ENCODE results near the gene COQ5.
A peak's percentile ranks its signal among the peaks of the same experiment; 100 is the strongest.

The COQ5 gene

DNA sequence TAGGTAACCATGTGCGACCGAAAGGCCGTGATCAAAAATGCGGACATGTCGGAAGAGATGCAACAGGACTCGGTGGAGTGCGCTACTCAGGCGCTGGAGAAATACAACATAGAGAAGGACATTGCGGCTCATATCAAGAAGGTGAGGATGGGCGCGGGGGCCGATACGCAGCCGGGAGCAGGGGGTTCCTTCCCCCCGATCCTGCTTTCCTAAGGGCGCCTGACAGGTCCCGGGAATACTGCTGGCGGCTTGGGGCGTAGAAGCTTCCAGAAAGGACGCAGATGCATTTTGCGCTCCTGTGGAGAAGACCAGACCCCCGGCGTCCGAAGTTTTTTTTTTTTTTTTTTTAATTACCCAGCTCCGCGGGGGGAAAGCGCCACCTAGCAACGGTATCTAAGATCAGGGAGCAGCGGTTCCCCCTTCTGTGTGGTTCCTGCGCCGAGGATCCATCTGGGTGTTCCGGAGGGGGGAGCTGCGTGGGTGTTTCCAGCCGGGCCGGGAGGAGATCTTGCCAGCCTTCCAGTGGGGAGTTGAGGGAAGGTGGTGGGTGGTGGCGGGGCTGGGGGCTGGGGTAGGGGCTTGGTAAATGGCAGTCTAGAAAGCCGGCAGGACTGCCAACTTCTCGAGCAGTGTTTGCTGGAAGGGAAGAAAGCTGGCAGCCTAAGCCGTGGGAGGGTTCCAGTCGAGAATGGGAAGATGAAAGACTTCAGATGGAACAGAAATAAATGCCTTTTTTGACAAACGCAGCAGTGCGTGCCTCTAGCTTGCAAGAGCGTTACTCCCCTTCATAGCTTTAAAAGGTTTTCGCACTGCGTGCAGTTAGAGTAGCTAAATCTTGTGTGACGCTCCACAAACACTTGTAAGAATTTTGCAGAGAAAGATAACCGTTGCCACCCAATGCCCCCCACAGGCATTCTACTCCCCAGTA, 32.3 kb downstream of the COQ5 start (continued):
- TF ChIP-seq HOXA7 (CRISPR knock-in tag; IDR thresholded peaks at IDR 0.05; ENCODE audit: borderline replicate concordance) (no peak), KLF16 (tag by site-specific recombination; IDR thresholded peaks at IDR 0.05) (no peak), YY2 (tag by site-specific recombination; IDR thresholded peaks at IDR 0.05) (no peak), ZNF311 (tag by site-specific recombination; IDR thresholded peaks at IDR 0.05; ENCODE audit: borderline replicate concordance) (no peak), ZBTB21 (tag by site-specific recombination; IDR thresholded peaks at IDR 0.05) (no peak), ZNF404 (tag by site-specific recombination; IDR thresholded peaks at IDR 0.05) (no peak), ZNF248 (tag by site-specific recombination; IDR thresholded peaks at IDR 0.05) (no peak), ZNF211 (tag by site-specific recombination; IDR thresholded peaks at IDR 0.05; ENCODE audit: low read depth) (no peak), ZNF629 (tag by site-specific recombination; IDR thresholded peaks at IDR 0.05) (no peak), TRIM28 (IDR thresholded peaks at IDR 0.05; ENCODE audit: borderline replicate concordance, low read length) (no peak), ZNF350 (tag by site-specific recombination; IDR thresholded peaks at IDR 0.05) (no peak), GLIS2 (tag by site-specific recombination; IDR thresholded peaks at IDR 0.05) (peak; percentile 51), ZBTB17 (tag by site-specific recombination; IDR thresholded peaks at IDR 0.05) (0 out of 2 replicates have a peak, but pooled peaks have one; percentile 28), ZBTB1 (tag by site-specific recombination; IDR thresholded peaks at IDR 0.05) (no peak), ZNF610 (tag by site-specific recombination; IDR thresholded peaks at IDR 0.05; ENCODE audit: borderline replicate concordance) (no peak), MEIS1 (CRISPR knock-in tag; IDR thresholded peaks at IDR 0.05; ENCODE audit: borderline replicate concordance) (no peak), ZNF391 (tag by site-specific recombination; IDR thresholded peaks at IDR 0.05; ENCODE audit: borderline replicate concordance, low read depth) (no peak), ZNF335 (tag by site-specific recombination; conservative IDR thresholded peaks at IDR 0.05) (peak; percentile 63), ZNF48 (tag by site-specific recombination; IDR thresholded peaks at IDR 0.05) (no peak), ZNF366 (tag by site-specific recombination; conservative IDR thresholded peaks at IDR 0.05) (no peak), FEZF1 (tag by site-specific recombination; IDR thresholded peaks at IDR 0.05) (no peak), BCL11A (tag by site-specific recombination; IDR thresholded peaks at IDR 0.05; ENCODE audit: low read depth) (no peak), KLF10 (tag by site-specific recombination; IDR thresholded peaks at IDR 0.05) (no peak), ZNF623 (tag by site-specific recombination; IDR thresholded peaks at IDR 0.05) (no peak), GLIS1 (tag by site-specific recombination; IDR thresholded peaks at IDR 0.05) (peak; percentile 91), ZNF169 (tag by site-specific recombination; IDR thresholded peaks at IDR 0.05) (no peak)
- TF ChIP-seq, protein P1, sequence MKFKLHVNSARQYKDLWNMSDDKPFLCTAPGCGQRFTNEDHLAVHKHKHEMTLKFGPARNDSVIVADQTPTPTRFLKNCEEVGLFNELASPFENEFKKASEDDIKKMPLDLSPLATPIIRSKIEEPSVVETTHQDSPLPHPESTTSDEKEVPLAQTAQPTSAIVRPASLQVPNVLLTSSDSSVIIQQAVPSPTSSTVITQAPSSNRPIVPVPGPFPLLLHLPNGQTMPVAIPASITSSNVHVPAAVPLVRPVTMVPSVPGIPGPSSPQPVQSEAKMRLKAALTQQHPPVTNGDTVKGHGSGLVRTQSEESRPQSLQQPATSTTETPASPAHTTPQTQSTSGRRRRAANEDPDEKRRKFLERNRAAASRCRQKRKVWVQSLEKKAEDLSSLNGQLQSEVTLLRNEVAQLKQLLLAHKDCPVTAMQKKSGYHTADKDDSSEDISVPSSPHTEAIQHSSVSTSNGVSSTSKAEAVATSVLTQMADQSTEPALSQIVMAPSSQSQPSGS (tag by site-specific recombination; IDR thresholded peaks at IDR 0.05; ENCODE audit: low read depth): no peak
- TF ChIP-seq, protein P2, sequence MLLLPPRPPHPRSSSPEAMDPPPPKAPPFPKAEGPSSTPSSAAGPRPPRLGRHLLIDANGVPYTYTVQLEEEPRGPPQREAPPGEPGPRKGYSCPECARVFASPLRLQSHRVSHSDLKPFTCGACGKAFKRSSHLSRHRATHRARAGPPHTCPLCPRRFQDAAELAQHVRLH (tag by site-specific recombination; IDR thresholded peaks at IDR 0.05): no peak
- TF ChIP-seq, protein P3, sequence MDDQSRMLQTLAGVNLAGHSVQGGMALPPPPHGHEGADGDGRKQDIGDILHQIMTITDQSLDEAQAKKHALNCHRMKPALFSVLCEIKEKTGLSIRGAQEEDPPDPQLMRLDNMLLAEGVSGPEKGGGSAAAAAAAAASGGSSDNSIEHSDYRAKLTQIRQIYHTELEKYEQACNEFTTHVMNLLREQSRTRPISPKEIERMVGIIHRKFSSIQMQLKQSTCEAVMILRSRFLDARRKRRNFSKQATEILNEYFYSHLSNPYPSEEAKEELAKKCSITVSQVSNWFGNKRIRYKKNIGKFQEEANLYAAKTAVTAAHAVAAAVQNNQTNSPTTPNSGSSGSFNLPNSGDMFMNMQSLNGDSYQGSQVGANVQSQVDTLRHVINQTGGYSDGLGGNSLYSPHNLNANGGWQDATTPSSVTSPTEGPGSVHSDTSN (CRISPR knock-in tag; IDR thresholded peaks at IDR 0.05): no peak
- TF ChIP-seq, protein P4, sequence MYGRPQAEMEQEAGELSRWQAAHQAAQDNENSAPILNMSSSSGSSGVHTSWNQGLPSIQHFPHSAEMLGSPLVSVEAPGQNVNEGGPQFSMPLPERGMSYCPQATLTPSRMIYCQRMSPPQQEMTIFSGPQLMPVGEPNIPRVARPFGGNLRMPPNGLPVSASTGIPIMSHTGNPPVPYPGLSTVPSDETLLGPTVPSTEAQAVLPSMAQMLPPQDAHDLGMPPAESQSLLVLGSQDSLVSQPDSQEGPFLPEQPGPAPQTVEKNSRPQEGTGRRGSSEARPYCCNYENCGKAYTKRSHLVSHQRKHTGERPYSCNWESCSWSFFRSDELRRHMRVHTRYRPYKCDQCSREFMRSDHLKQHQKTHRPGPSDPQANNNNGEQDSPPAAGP (tag by site-specific recombination; IDR thresholded peaks at IDR 0.05): no peak
- TF ChIP-seq, protein P5, sequence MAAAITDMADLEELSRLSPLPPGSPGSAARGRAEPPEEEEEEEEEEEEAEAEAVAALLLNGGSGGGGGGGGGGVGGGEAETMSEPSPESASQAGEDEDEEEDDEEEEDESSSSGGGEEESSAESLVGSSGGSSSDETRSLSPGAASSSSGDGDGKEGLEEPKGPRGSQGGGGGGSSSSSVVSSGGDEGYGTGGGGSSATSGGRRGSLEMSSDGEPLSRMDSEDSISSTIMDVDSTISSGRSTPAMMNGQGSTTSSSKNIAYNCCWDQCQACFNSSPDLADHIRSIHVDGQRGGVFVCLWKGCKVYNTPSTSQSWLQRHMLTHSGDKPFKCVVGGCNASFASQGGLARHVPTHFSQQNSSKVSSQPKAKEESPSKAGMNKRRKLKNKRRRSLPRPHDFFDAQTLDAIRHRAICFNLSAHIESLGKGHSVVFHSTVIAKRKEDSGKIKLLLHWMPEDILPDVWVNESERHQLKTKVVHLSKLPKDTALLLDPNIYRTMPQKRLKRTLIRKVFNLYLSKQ (tag by site-specific recombination; IDR thresholded peaks at IDR 0.05; ENCODE audit: borderline replicate concordance): no peak
- TF ChIP-seq, protein P6, sequence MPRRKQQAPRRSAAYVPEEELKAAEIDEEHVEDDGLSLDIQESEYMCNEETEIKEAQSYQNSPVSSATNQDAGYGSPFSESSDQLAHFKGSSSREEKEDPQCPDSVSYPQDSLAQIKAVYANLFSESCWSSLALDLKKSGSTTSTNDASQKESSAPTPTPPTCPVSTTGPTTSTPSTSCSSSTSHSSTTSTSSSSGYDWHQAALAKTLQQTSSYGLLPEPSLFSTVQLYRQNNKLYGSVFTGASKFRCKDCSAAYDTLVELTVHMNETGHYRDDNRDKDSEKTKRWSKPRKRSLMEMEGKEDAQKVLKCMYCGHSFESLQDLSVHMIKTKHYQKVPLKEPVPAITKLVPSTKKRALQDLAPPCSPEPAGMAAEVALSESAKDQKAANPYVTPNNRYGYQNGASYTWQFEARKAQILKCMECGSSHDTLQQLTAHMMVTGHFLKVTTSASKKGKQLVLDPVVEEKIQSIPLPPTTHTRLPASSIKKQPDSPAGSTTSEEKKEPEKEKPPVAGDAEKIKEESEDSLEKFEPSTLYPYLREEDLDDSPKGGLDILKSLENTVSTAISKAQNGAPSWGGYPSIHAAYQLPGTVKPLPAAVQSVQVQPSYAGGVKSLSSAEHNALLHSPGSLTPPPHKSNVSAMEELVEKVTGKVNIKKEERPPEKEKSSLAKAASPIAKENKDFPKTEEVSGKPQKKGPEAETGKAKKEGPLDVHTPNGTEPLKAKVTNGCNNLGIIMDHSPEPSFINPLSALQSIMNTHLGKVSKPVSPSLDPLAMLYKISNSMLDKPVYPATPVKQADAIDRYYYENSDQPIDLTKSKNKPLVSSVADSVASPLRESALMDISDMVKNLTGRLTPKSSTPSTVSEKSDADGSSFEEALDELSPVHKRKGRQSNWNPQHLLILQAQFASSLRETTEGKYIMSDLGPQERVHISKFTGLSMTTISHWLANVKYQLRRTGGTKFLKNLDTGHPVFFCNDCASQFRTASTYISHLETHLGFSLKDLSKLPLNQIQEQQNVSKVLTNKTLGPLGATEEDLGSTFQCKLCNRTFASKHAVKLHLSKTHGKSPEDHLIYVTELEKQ (tag by site-specific recombination; IDR thresholded peaks at IDR 0.05; ENCODE audit: borderline replicate concordance): no peak
